DMS 273 (cell line): Measurements from ENCODE around the gene GRIN1.

ENCODE experiments used
- DNase-seq: peaks from one replicate; lab custom pipeline; 2025; ENCODE audit not compliant: unreplicated experiment; lab: John Stamatoyannopoulos, UW

Gene GRIN1

DNA sequence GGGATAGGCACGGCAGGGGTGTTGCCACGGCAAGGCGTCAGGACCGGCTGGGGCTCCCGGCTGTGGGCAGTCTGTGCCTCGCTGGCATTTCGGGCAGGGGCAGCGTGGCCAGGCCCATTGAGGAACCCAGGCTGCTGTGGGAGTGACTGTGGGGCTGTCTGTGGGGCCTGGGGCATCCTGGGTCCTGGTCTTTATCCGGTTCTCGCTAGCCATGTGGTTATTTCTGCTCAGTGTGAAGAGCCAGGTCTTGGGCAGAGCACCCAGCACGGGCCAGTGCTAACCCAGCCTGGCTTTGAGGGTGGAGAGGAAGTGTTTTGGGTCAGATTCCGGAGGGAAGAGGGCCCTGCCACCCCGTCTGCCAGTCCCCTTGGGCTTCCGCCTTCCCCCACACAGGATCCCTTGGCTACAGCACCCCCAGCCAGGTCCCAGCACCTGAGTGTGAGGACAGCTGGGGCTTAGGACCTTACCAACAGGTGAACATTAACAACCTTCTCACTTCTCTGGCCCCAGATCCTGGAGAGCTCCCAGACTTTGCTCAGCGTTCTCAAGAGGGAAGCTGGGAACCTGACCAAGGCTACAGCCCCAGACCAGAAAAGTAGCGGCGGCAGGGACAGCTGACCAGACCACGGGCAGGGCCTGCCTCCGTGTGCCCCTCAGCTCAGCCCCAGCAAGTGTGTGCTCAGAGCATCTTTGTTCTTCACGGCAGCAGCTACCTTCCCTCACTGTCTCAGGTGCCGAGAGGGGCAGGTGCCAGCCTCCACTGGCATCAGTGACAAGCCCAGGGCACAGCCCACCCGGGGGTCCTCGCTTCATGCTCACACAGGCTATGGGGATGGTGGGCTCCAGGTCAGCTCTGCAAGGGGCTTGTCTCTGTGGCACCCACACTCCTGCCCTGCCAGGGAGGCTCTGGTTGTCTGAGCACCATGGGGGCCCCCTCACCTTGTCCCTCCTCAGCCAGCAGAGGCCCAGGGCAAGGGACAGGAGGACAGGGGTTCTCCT, 50.6 kb downstream of the GRIN1 start:
- DNase-seq = no peak

DNA sequence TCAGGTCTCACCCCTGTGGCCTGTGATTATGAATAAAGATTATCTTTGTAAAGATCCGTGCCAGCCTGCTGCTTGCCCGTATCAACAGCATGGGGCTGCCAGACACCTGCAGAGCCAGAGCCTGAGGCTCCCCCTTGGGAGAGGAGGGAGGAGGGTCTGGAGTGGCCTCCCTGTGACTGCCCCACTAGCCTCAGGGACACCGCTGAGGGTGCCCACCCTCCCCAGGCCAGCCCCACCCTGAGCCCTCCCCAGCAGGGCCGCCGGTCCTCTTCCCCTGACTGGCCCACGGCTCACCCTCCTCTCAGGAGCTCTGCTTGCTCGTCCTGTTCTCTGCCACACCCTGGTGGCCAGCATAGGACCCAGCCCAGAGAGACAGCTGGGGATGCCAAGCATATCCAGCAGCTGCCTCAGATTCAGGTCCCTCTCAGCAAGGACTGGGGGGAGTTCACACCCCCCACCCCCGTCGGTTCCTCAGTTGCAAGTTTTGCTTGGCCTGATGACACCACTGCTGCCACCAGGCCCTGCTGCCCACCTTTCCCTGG, 51.4 kb downstream of the GRIN1 start:
- peak; percentile 57 for DNase-seq

DNA sequence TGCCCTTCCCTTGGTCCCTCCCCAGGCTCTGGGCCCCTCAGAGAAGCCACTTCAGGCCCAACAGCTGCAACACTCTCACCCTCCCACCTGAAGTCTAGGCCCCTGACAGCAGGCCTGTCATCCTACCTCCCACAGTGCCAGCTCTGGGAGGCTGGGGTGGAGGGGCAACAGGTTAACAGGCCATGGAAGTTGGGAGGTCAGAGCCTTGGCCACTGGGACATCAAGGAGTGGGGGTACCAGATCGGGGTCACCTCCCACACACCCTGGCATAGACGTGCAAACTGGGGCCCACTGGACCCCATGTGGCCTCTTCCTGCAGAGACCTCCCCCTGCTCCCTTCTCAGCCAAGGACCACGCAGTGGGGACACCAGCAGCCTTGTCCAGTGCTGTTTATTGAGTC, 52.3 kb downstream of the GRIN1 start:
- DNase-seq = no peak

- DNase-seq = no peak
Measured at GRCh38 chr9:137191691-137192447, 52.9 kb downstream of the GRIN1 start.

GRCh38 chr9:137192448-137192780, 53.5 kb downstream of the GRIN1 start:
- no peak for DNase-seq

DNA sequence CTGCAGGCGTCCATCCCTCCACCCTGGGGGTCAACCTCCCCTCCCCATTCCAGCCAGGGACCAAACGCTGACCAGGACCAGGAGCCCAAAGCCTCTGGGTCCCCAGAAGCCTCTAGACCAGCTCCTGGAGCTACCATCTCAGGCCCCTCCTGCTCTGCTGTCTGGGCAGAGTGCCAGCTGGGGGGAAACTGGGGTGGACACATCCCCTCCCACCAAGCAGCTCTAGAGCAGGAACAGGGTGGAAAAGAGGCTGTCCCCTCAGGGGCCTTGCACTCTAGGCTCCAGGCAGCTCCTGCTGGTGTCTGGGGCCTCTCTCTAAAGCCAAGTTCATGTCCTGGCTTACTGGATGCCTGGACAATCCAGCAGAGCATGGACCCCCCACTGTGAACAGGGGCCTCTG, 53.9 kb downstream of the GRIN1 start:
- no peak for DNase-seq

GRCh38 chr9:137193771-137194170, 54.8 kb downstream of the GRIN1 start:
- DNase-seq = peak; percentile 45

DNA sequence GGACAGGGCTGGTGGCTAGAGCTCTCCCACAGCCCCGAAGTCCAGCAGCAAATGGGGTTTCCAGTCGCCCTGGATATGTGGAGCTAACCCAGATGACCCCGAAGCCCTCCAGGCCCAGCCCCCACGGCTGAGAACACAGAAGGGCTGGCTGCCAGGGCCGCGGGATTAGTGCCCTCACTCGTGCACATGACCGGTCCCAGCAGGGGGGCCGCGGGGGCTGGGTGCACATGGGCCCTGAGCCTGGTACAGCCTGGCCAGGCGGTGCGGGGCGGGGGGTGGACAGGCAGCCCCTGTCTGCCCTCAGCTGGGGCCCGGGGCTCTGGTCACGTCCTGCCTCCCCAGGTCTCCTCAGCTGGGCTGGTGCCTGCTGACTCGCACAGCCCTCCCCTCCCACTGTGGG, 55.4 kb downstream of the GRIN1 start:
- no peak for DNase-seq

DNA sequence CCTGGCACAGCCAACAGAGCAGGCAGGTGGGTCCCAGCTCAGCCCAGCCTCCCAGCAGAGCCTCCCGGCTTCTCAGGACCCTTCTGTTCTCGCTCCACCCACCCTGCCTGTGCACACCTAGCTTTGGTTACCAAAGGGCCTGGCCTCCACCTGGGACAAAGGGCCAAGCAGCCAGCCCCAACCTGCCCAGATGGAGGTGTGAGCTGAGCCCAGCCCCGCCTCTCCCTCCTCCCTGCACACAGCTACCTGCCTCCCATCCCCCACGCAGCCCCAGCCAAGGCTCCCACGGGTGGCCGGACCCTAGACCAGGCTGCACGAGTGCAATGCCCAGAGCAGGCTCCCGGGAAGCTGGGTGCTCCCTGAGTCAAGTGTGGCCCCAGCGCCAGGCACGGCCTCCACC, 56.0 kb downstream of the GRIN1 start:
- DNase-seq = no peak

DNA sequence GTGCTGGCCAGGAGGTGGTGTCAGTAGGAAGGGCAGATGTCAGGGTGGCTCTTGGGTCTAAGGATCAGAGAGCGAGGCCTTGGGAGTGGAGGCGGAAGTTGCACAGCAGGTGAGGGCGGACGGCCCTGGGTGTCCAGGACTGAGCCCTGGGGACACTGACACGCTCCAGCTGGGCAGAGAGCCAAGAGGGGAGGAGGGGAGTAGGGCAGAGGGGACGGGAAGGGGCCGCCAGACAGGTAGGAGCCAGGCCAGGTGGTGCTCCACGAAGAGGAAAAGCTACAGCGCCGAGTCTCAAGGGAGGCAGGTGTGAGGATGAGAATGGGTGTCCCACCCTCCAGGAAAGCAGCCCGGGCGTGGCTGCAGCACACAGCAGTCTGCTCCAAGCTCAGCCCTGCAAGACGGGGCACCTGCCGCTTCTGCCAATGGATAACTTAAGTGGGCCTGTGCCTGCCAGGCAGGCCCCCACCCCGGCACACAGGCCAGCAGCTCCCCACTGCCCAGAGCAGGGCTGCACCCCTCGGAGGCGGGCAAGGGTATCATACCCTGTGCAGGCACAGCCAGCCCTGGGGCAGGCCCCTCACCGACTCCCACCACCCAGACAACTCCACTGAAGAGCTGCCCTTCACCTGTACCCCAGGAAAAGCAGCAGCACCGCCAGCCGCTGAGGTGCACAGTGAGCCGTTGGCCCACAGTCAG, 56.7 kb downstream of the GRIN1 start:
- DNase-seq = peak; percentile 39

DNA sequence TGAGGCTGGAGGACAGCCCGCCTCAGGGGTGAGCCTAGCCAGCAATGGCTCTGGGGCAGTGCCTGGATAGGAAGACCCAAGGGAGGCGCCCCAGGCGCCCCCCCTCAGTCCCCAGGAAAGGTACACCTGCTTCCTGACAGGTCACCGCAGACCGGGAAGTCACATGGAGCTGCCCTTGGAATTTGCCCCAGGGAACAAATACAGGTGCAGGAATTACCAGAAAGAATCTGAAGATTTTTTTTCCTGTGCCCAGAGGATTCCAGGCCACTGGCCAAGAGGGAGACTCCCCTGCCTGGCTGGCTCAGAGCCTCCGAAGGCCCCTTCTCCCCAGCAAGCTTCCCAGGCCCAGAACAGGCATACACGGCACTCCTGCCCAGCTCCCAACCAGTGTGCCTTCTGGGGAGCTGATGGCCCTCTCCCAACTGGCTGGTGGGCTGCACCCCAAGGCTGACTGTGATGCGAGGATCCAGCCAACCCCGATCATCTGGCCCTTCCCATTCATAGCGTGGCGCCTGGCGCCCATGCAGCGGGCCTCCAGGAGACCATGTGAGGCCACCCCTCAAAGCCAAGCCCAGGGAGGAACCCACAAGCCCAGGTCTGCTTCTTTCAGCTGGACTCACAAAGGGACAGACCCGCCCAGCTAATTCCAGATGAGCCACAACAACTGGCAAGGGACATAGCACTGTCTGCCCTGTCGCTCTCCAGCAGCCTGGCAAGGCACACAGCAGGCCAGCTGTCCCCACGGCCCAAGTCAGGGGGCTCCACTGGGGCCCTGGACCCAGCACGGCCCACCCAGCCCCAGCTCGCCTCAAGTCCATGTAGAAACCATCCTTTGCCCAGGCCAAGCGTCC, 59.3 kb downstream of the GRIN1 start:
- DNase-seq = no peak

DNA sequence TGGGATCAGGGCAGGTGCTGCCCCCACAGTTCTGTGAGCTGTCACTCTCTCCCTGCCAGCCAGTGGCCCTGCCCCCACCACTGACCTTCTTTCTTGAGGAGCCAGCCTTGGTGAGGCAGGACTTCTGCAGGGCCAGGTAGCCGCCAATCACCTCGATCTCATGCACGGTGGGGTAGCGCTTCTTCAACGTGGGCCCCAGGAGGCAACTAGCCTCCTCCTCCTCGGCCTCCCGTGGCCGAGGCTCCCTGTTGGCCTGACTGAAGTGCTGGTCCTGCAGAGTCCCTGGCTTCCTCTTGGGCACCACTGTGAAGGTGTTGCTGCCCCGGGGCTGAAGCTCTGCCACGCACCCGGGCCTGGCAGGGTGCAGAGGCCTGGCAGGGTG, 59.9 kb downstream of the GRIN1 start:
- no peak for DNase-seq

- no peak for DNase-seq
Measured at GRCh38 chr9:137199411-137200121, 60.6 kb downstream of the GRIN1 start.

DNA sequence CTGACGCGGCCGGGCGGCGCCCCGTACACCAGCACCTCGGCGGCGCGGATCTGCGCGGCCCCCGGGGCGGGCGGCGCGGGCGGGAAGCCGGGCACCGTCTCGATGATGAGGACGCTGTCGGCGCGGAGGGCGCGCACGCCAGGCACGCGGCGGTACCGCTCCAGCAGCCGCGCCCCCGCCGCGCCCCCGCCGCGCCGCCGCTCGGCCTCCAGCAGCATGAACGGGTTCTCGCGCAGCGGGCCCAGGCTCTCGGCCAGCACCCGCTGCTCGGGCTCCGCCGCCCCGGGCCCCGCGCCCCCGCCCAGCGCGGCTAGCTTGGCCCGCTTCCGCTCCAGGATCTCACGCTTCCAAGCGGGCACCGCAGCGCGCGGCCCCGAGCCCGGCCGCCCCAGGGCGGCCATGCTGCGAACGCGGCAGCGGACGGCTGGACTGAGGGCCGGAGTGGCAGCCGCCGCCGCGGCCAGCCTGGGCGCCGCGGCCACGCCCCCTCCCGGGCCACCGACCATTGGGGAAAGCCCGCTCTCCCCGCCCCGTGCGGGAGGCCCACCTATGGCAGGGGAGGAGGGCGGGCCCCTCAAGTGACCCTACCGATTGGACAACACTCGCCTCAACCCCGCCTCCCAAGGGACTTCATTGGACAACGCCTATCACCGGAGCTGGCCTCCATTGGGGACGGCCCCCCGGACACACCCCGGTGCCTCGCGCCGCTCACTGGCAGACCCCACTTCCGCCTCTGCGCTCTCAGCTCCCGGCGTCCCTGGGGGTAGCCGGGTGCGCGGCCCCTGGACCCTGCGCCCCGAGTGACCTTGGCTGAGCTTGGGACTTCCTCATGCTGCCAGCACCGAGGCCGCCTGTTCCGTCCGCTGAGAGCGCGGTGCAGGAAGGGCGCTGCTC, 61.6 kb downstream of the GRIN1 start, which contains the start of gene TPRN:
Gene TPRN, minus strand, starts transcription at position 431 of the 894 bp plus-strand sequence. Its CDS starts 30 bp downstream, at position 401.
- DNase-seq = peak; percentile 99

GRCh38 chr9:137201205-137201868, 62.4 kb downstream of the GRIN1 start:
- no peak for DNase-seq

DNA sequence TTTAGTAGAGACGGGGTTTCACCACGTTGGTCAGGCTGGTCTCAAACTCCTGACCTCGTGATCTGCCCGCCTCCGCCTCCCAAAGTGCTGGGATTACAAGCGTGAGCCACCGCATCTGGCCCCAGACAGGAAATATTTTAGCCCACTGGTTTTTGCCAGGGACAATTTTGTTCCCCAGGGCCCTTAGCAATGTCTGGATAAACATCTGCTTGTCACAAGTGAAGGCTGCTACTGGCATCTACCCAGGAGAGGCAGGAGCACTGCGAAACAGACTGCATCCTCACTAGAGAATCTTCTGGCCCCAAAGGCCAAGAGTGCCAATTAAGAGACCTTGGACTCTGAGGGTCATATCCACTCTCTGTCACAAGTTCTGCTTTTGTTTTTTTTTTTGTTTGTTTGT, 64.0 kb downstream of the GRIN1 start:
- DNase-seq = no peak

DNA sequence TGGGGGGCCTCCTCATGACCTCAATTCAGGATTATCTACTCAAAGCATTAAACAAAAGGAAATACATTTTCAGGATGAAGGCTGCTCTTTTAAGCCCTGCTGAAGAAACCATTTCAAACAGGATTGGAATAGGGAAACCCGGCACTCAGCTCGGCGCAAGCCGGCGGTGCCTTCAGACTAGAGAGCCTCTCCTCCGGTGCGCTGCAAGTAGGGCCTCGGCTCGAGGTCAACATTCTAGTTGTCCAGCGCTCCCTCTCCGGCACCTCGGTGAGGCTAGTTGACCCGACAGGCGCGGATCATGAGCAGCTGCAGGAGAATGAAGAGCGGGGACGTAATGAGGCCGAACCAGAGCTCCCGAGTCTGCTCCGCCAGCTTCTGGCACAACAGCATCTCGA, 65.8 kb downstream of the GRIN1 start:
- DNase-seq = no peak
